H9 (cell line): ENCODE results near the gene MTA1. TPM values are rescaled to one million over a fixed set of nuclear protein-coding genes. Genes with fewer than 3 reads are reported as not detected.

Experiments
- DNase-seq: peaks from one replicate; pipeline ENCODE4 v3.0.0-alpha.2; 2017
- H2AFZ ChIP-seq: one replicate; pipeline ENCODE4 v1.6.1; 2013; ENCODE audit warnings: mild to moderate bottlenecking, low read length, control low read depth, moderate library complexity
- H2AK5ac ChIP-seq: 2 replicates; pipeline ENCODE4 v1.6.1; 2013; ENCODE audit warnings: low read length, control low read depth, mixed read lengths; ENCODE audit not compliant: insufficient read length
- H2BK120ac ChIP-seq: one replicate; pipeline ENCODE4 v1.6.1; 2013; ENCODE audit warnings: low read depth, mild to moderate bottlenecking, low read length, control low read depth, inconsistent platforms; ENCODE audit not compliant: poor library complexity, severe bottlenecking
- H2BK12ac ChIP-seq: 2 replicates; pipeline ENCODE4 v1.6.1; 2013; ENCODE audit warnings: low read length, control low read depth, mixed read lengths, low read depth; ENCODE audit not compliant: insufficient read length
- H2BK15ac ChIP-seq: 2 replicates; pipeline ENCODE4 v1.6.1; 2013; ENCODE audit warnings: low read depth, low read length, control low read depth
- H2BK20ac ChIP-seq: one replicate; pipeline ENCODE4 v1.6.1; 2013; ENCODE audit warnings: low read depth, mild to moderate bottlenecking, low read length, control low read depth, inconsistent platforms; ENCODE audit not compliant: poor library complexity, severe bottlenecking
- H2BK5ac ChIP-seq: 2 replicates; pipeline ENCODE4 v1.6.1; 2013; ENCODE audit warnings: low read length, control low read depth, mixed read lengths; ENCODE audit not compliant: insufficient read length
- H3K14ac ChIP-seq: 2 replicates; pipeline ENCODE4 v1.6.1; 2013; ENCODE audit warnings: low read length, control low read depth; ENCODE audit not compliant: insufficient read depth
- H3K18ac ChIP-seq: 2 replicates; pipeline ENCODE4 v1.6.1; 2013; ENCODE audit warnings: low read depth, mild to moderate bottlenecking, mixed read lengths, low read length, control low read depth; ENCODE audit not compliant: insufficient read length
- H3K23ac ChIP-seq: 2 replicates; pipeline ENCODE4 v1.6.1; 2013; ENCODE audit warnings: low read length, control low read depth, mixed read lengths, low read depth; ENCODE audit not compliant: insufficient read length
- H3K23me2 ChIP-seq: 2 replicates; pipeline ENCODE4 v1.6.1; 2013; ENCODE audit warnings: low read depth, mild to moderate bottlenecking, mixed read lengths, low read length, control low read depth; ENCODE audit not compliant: insufficient read length, poor library complexity, severe bottlenecking
- H3K27ac ChIP-seq: 2 replicates; pipeline ENCODE4 v1.5.1; 2013; ENCODE audit warnings: low read length, control low read depth, mixed read lengths, low read depth; ENCODE audit not compliant: insufficient read length
- H3K27me3 ChIP-seq: 2 replicates; pipeline ENCODE4 v1.6.1; 2013; ENCODE audit warnings: low read length, control low read depth, inconsistent platforms; ENCODE audit not compliant: insufficient read depth
- H3K4ac ChIP-seq: 2 replicates; pipeline ENCODE4 v1.6.1; 2013; ENCODE audit warnings: low read depth, mild to moderate bottlenecking, control low read depth, inconsistent platforms, low read length, moderate library complexity
- H3K4me1 ChIP-seq: 2 replicates; pipeline ENCODE4 v1.6.1; 2013; ENCODE audit warnings: low read length, control low read depth, inconsistent platforms; ENCODE audit not compliant: insufficient read depth
- H3K4me2 ChIP-seq: 2 replicates; pipeline ENCODE4 v1.6.1; 2013; ENCODE audit warnings: low read length, control low read depth, mixed read lengths; ENCODE audit not compliant: insufficient read length, insufficient read depth
- H3K56ac ChIP-seq: 2 replicates; pipeline ENCODE4 v1.6.1; 2013; ENCODE audit warnings: low read depth, mild to moderate bottlenecking, mixed read lengths, low read length, control low read depth; ENCODE audit not compliant: insufficient read length
- H3K79me1 ChIP-seq: 2 replicates; pipeline ENCODE4 v1.6.1; 2013; ENCODE audit warnings: low read depth, mild to moderate bottlenecking, moderate library complexity, low read length, control low read depth, inconsistent platforms; ENCODE audit not compliant: insufficient read depth, poor library complexity, severe bottlenecking
- H3K79me2 ChIP-seq: 2 replicates; pipeline ENCODE4 v1.6.1; 2013; ENCODE audit warnings: low read length, control low read depth, inconsistent platforms; ENCODE audit not compliant: insufficient read depth
- H3K9ac ChIP-seq: 2 replicates; pipeline ENCODE4 v1.6.1; 2013; ENCODE audit warnings: low read length, control low read depth, mixed read lengths; ENCODE audit not compliant: insufficient read length; ENCODE audit errors: extremely low read depth
- H3K9me3 ChIP-seq: one replicate; pipeline ENCODE4 v1.6.1; 2013; ENCODE audit warnings: low read depth, low read length, inconsistent platforms; ENCODE audit not compliant: control insufficient read depth
- H3T11ph ChIP-seq: one replicate; pipeline ENCODE4 v1.6.1; 2013; ENCODE audit warnings: mild to moderate bottlenecking, low read length, control low read depth, inconsistent platforms
- H4K20me1 ChIP-seq: one replicate; pipeline ENCODE4 v1.6.1; 2013; ENCODE audit not compliant: control insufficient read depth, insufficient read length, insufficient read depth
- H4K5ac ChIP-seq: 2 replicates; pipeline ENCODE4 v1.6.1; 2013; ENCODE audit warnings: low read depth, mild to moderate bottlenecking, mixed read lengths, low read length, control low read depth; ENCODE audit not compliant: insufficient read length
- H4K8ac ChIP-seq: replicated peaks from 2 replicates; pipeline ENCODE4 v1.6.1; 2013; ENCODE audit warnings: low read length, control low read depth, mixed read lengths, low read depth; ENCODE audit not compliant: insufficient read length
- H4K91ac ChIP-seq: 2 replicates; pipeline ENCODE4 v1.6.1; 2013; ENCODE audit warnings: low read depth, mild to moderate bottlenecking, moderate library complexity, mixed read lengths, low read length, control low read depth; ENCODE audit not compliant: insufficient read length
- H3K27ac Mint-ChIP-seq, 3 experiments: 2 replicates in 2 of 3; 3 replicates in 1 of 3; pipeline ENCODE4 v1.8.0; 2020 to 2021; ENCODE audit warnings: mixed read lengths in 3 of 3, mild to moderate bottlenecking in 1 of 3, moderate library complexity in 1 of 3
- H3K27me3 Mint-ChIP-seq: 2 replicates; pipeline ENCODE4 v1.8.0; 2021; ENCODE audit warnings: low read depth, mild to moderate bottlenecking, moderate library complexity, mixed read lengths
- H3K36me3 Mint-ChIP-seq, 3 experiments: 2 replicates in 2 of 3; 3 replicates in 1 of 3; pipeline ENCODE4 v1.8.0; 2020 to 2021; ENCODE audit warnings: low read depth in 3 of 3, mixed read lengths in 3 of 3; ENCODE audit not compliant: insufficient read depth in 1 of 3
- H3K4me1 Mint-ChIP-seq, 2 experiments: 2 replicates each; pipeline ENCODE4 v1.8.0; 2020; ENCODE audit warnings: mixed read lengths in 2 of 2
- H3K4me3 Mint-ChIP-seq, 2 experiments: 2 replicates in 1 of 2; 3 replicates in 1 of 2; pipeline ENCODE4 v1.8.0; 2020 to 2021; ENCODE audit warnings: mild to moderate bottlenecking in 2 of 2, mixed read lengths in 2 of 2, moderate library complexity in 1 of 2
- H3K9me3 Mint-ChIP-seq, 2 experiments: 2 replicates in 1 of 2; 3 replicates in 1 of 2; pipeline ENCODE4 v1.8.0; 2020; ENCODE audit warnings: mild to moderate bottlenecking in 2 of 2, mixed read lengths in 2 of 2, moderate library complexity in 1 of 2
- WGBS: extraction: QIAGEN DNeasy Blood & Tissue Kit; methylation state at CpG from one replicate; pipeline ENCODE4 v1.1.7; 2013; ENCODE audit warnings: missing lambda C conversion rate, low lambda C conversion rate, mixed read lengths; ENCODE audit not compliant: insufficient read length; ENCODE audit errors: extremely low coverage; 5-methylcytosine and 5-hydroxymethylcytosine counted together
- total RNA-seq: library from RNA; stranded (reverse); gene quantifications from 2 replicates; pipeline ENCODE4 v1.2.1, GENCODE V29; 2021
- TF ChIP-seq, protein P1 (sequence below): fragments of 200-600 bp; sonication (generic); conservative IDR thresholded peaks from 3 replicates; pipeline ENCODE4 v1.8.0; 2021; ENCODE audit warnings: antibody characterized with exemption, mild to moderate bottlenecking

Gene MTA1
- total RNA-seq, 1 experiment from 2014 or later: 230 TPM

DNA sequence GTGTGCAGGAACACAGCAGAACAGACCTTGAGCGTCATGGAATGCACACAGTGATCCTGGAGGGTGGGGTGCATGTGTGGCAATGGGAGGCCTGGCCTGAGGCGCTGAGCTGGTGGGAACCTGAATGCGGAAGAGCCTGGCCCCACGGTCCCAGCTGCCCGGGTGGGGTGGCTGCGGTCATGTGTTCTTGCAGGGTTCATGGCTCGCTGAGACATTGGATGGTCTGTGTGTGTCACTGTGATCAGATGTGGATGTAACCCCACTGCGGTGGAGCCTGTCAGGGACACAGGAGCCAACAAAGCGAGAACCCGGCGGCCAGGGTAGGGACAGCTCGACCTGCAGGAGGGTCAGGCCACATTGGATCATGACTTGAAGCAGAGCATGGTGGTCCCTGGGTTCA, 23.2 kb downstream of the MTA1 start:
- Mint-ChIP-seq H3K9me3 (no peaks in the 10 kb centered on the region), H3K4me3 (no peak overlapping the region), H3K27me3 (no peaks in the 10 kb centered on the region), H3K27ac (peak overlapping the region in 1 of 3 experiments; percentile 73; a peak in 1 of 7 replicates), H3K36me3 (peaks cover 16 to 37% (median 19%) of the 10 kb centered on the region in 3 experiments; a peak in 6 of 7 replicates), H3K4me1 (no peaks in the 10 kb centered on the region)
- Histone ChIP-seq H3K79me1 (peaks cover 2% of the 10 kb centered on the region), H3K27ac (no peak overlapping the region), H2AK5ac (no peak overlapping the region), H3K4me2 (no peak overlapping the region), H4K5ac (no peak overlapping the region), H3K27me3 (no peaks in the 10 kb centered on the region), H3K56ac (no peak overlapping the region), H2BK15ac (no peak overlapping the region), H3K14ac (no peak overlapping the region), H3K4me1 (no peaks in the 10 kb centered on the region), H3K9me3 (no peaks in the 10 kb centered on the region), H3K18ac (no peak overlapping the region), H3T11ph (no peak overlapping the region), H4K20me1 (no peaks in the 10 kb centered on the region), H2BK12ac (no peak overlapping the region), H2AFZ (no peak overlapping the region), H2BK5ac (no peak overlapping the region), H3K9ac (no peak overlapping the region), H3K23me2 (no peaks in the 10 kb centered on the region), H4K8ac (no peak overlapping the region), H2BK120ac (no peak overlapping the region), H2BK20ac (no peak overlapping the region), H3K79me2 (no peaks in the 10 kb centered on the region; the same call in 1 of the 2 replicates), H3K23ac (no peak overlapping the region), H4K91ac (no peak overlapping the region), H3K4ac (no peak overlapping the region)
- WGBS: no CpG with 5 or more reads among the region's 12 CpGs
- DNase-seq: no peak
- TF ChIP-seq, protein P1, sequence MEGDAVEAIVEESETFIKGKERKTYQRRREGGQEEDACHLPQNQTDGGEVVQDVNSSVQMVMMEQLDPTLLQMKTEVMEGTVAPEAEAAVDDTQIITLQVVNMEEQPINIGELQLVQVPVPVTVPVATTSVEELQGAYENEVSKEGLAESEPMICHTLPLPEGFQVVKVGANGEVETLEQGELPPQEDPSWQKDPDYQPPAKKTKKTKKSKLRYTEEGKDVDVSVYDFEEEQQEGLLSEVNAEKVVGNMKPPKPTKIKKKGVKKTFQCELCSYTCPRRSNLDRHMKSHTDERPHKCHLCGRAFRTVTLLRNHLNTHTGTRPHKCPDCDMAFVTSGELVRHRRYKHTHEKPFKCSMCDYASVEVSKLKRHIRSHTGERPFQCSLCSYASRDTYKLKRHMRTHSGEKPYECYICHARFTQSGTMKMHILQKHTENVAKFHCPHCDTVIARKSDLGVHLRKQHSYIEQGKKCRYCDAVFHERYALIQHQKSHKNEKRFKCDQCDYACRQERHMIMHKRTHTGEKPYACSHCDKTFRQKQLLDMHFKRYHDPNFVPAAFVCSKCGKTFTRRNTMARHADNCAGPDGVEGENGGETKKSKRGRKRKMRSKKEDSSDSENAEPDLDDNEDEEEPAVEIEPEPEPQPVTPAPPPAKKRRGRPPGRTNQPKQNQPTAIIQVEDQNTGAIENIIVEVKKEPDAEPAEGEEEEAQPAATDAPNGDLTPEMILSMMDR: no peak
